22Rv1 (cell line): ENCODE measurements around the gene TRIM69.

Source experiments
- H3K27ac ChIP-seq: fragments of 450-650 bp; 2 replicates; pipeline ENCODE4 v1.5.1; 2017
- CTCF ChIP-seq: fragments of 450-650 bp; IDR thresholded peaks from 2 replicates; pipeline ENCODE4 v1.5.1; 2017; ENCODE audit warnings: mild to moderate bottlenecking
- ZFX ChIP-seq: fragments of 450-650 bp; IDR thresholded peaks from 2 replicates; pipeline ENCODE4 v1.6.1; 2017; ENCODE audit warnings: antibody characterized with exemption, borderline replicate concordance

Gene TRIM69

GRCh38 chr15:44804298-44805046 is 68.1 kb downstream of the TRIM69 start:
- H3K27ac ChIP-seq, result no peak overlapping the region
- no peak for TF ChIP-seq ZFX
- no peak for TF ChIP-seq CTCF

- TF ChIP-seq CTCF (no peak), ZFX (no peak)
- H3K27ac ChIP-seq, result no peak overlapping the region
Measured at GRCh38 chr15:44808557-44808956, 72.2 kb downstream of the TRIM69 start.

GRCh38 chr15:44810237-44810636 is 73.9 kb downstream of the TRIM69 start:
- TF ChIP-seq ZFX (no peak), CTCF (no peak)
- H3K27ac ChIP-seq, result no peak overlapping the region

GRCh38 chr15:44811337-44811736 is 75.0 kb downstream of the TRIM69 start:
- no peak for TF ChIP-seq ZFX
- no peak for TF ChIP-seq CTCF
- peak overlapping the region; percentile 80 for H3K27ac ChIP-seq

GRCh38 chr15:44812029-44812517 is 75.7 kb downstream of the TRIM69 start:
- H3K27ac ChIP-seq, result peak overlapping the region; percentile 80
- peak; percentile 30 for TF ChIP-seq CTCF
- no peak for TF ChIP-seq ZFX

GRCh38 chr15:44813231-44813630 is 76.9 kb downstream of the TRIM69 start:
- no peak overlapping the region; the same call in 1 of the 2 replicates for H3K27ac ChIP-seq
- TF ChIP-seq CTCF, result no peak
- TF ChIP-seq ZFX, result no peak
